OCI-LY3 (cell line): ENCODE results near the gene C2CD4D.

ENCODE experiments used
- H2AFZ ChIP-seq: fragments of 200-600, 300-600 bp; shearing (Covaris generic); 2 replicates; pipeline ENCODE4 v1.6.0; 2014; ENCODE audit warnings: antibody characterized with exemption, low read depth, low read length
- H3K27ac ChIP-seq: fragments of 200-600, 300-600 bp; sonication (generic); 2 replicates; pipeline ENCODE4 v1.5.1; 2014; ENCODE audit warnings: mild to moderate bottlenecking, low read length, moderate library complexity, mixed read lengths
- H3K27me3 ChIP-seq: fragments of 200-600, 300-600 bp; sonication (generic); 2 replicates; pipeline ENCODE4 v1.6.1; 2014; ENCODE audit warnings: low read depth, low read length, mixed read lengths
- H3K36me3 ChIP-seq: fragments of 200-600, 300-600 bp; sonication (generic); replicated peaks from 2 replicates; pipeline ENCODE3; 2014; ENCODE audit warnings: low read depth, low read length, mixed read lengths
- H3K4me1 ChIP-seq: fragments of 300-600, 200-600 bp; sonication (generic); 2 replicates; pipeline ENCODE4 v1.6.1; 2014; ENCODE audit warnings: low read length, mixed read lengths
- H3K4me2 ChIP-seq: fragments of 200-600, 300-600 bp; sonication (generic); 2 replicates; pipeline ENCODE4 v1.6.1; 2014; ENCODE audit warnings: low read length, mixed read lengths
- H3K4me3 ChIP-seq: fragments of 300-600, 200-600 bp; sonication (generic); 2 replicates; pipeline ENCODE4 v1.5.1; 2014; ENCODE audit warnings: antibody characterized with exemption, mild to moderate bottlenecking, low read length, moderate library complexity
- H3K79me2 ChIP-seq: fragments of 300-600, 200-600 bp; shearing (Covaris generic); 2 replicates; pipeline ENCODE4 v1.6.1; 2014; ENCODE audit warnings: mild to moderate bottlenecking, low read length, mixed read lengths
- H3K9ac ChIP-seq: fragments of 300-600, 200-600 bp; shearing (Covaris generic); 2 replicates; pipeline ENCODE4 v1.6.0; 2014; ENCODE audit warnings: mild to moderate bottlenecking, low read length, moderate library complexity
- H3K9me3 ChIP-seq: fragments of 200-600, 300-600 bp; shearing (Covaris generic); 2 replicates; pipeline ENCODE4 v1.6.1; 2014; ENCODE audit warnings: low read length, mixed read lengths; ENCODE audit not compliant: insufficient read depth
- H4K20me1 ChIP-seq: fragments of 200-600, 300-600 bp; sonication (generic); 2 replicates; pipeline ENCODE4 v1.6.1; 2016; ENCODE audit warnings: low read length, mixed read lengths; ENCODE audit not compliant: insufficient read depth
- CTCF ChIP-seq: fragments of 200-600, 300-600 bp; sonication (generic); IDR thresholded peaks from 2 replicates; pipeline ENCODE4 v1.5.1; 2014; ENCODE audit warnings: antibody characterized with exemption, low read length, low read depth
- EZH2phosphoT487 ChIP-seq: fragments of 200-600 bp; shearing (Covaris generic); IDR thresholded peaks from 2 replicates; pipeline ENCODE4 v1.6.1; 2018; ENCODE audit warnings: antibody characterized with exemption, mixed run types, low read depth

C2CD4D gene

GRCh38 chr1:151849871-151850270, 10.3 kb upstream of the C2CD4D start:
- no peak overlapping the region for H2AFZ ChIP-seq
- no peak overlapping the region for H3K4me2 ChIP-seq
- H3K27ac ChIP-seq = no peak overlapping the region
- no peak overlapping the region for H3K4me3 ChIP-seq
- H3K36me3 ChIP-seq = no peaks in the 10 kb centered on the region
- peaks cover 12% of the 10 kb centered on the region; the same call in 1 of the 2 replicates for H3K27me3 ChIP-seq
- H3K4me1 ChIP-seq = peaks cover 18% of the 10 kb centered on the region
- no peaks in the 10 kb centered on the region for H3K79me2 ChIP-seq
- no peak overlapping the region for H3K9ac ChIP-seq
- no peaks in the 10 kb centered on the region for H3K9me3 ChIP-seq
- TF ChIP-seq CTCF = no peak
- TF ChIP-seq EZH2phosphoT487 = no peak
- no peaks in the 10 kb centered on the region for H4K20me1 ChIP-seq

GRCh38 chr1:151849126-151849525, 9.5 kb upstream of the C2CD4D start:
- Histone ChIP-seq H3K9ac (no peak overlapping the region), H3K4me2 (no peak overlapping the region), H3K27me3 (peaks cover 12% of the 10 kb centered on the region; the same call in 1 of the 2 replicates), H3K36me3 (no peaks in the 10 kb centered on the region), H3K79me2 (no peaks in the 10 kb centered on the region), H4K20me1 (no peaks in the 10 kb centered on the region), H3K4me1 (peaks cover 18% of the 10 kb centered on the region), H2AFZ (no peak overlapping the region), H3K27ac (no peak overlapping the region), H3K4me3 (no peak overlapping the region), H3K9me3 (no peaks in the 10 kb centered on the region)
- TF ChIP-seq EZH2phosphoT487 (no peak), CTCF (no peak)

- H3K27ac ChIP-seq = no peak overlapping the region
- no peaks in the 10 kb centered on the region for H3K36me3 ChIP-seq
- no peak overlapping the region for H3K4me2 ChIP-seq
- H3K9me3 ChIP-seq = no peaks in the 10 kb centered on the region
- H2AFZ ChIP-seq = no peak overlapping the region
- no peaks in the 10 kb centered on the region for H3K79me2 ChIP-seq
- H3K4me3 ChIP-seq = no peak overlapping the region
- peaks cover 12% of the 10 kb centered on the region; the same call in 1 of the 2 replicates for H3K27me3 ChIP-seq
- H3K9ac ChIP-seq = no peak overlapping the region
- TF ChIP-seq EZH2phosphoT487 = no peak
- TF ChIP-seq CTCF = no peak
- H4K20me1 ChIP-seq = no peaks in the 10 kb centered on the region
- H3K4me1 ChIP-seq = peaks cover 22% of the 10 kb centered on the region
Measured at GRCh38 chr1:151847867-151848596, 8.4 kb upstream of the C2CD4D start.

GRCh38 chr1:151846686-151847237, 7.1 kb upstream of the C2CD4D start:
- no peaks in the 10 kb centered on the region for H3K36me3 ChIP-seq

More at GRCh38 chr1:151846686-151847237, 7.1 kb upstream of the C2CD4D start:
- Histone ChIP-seq H3K79me2 (no peaks in the 10 kb centered on the region), H3K4me2 (peak overlapping the region; percentile 20), H3K9ac (no peak overlapping the region), H3K4me3 (no peak overlapping the region), H3K9me3 (no peaks in the 10 kb centered on the region), H4K20me1 (no peaks in the 10 kb centered on the region), H3K27me3 (peaks cover 3% of the 10 kb centered on the region; the same call in 1 of the 2 replicates), H2AFZ (peak overlapping the region; percentile 70), H3K27ac (no peak overlapping the region), H3K4me1 (peaks cover 22% of the 10 kb centered on the region)
- no peak for TF ChIP-seq CTCF
- TF ChIP-seq EZH2phosphoT487 = no peak
